Right atrium auricular region (tissue), 2 donors: ENCODE data around the gene TMEM94. TPM values are rescaled to one million over a fixed set of nuclear protein-coding genes. Genes with fewer than 3 reads are reported as not detected.

Experiments used
- DNase-seq: peaks from one replicate; pipeline ENCODE4 v3.0.0-alpha.2; 2019; ENCODE audit warnings: low spot score
- H3K27ac ChIP-seq, 2 donors: fragments of 200-600 bp; sonication (generic); 1 replicate in 1 of 2; 2 replicates in 1 of 2; pipeline ENCODE4 v1.5.1; 2016 to 2019
- H3K27me3 ChIP-seq, 2 donors: fragments of 200-600 bp; sonication (generic); one replicate each; pipeline versions ENCODE4 v1.5.1 to v1.6.0; 2017 to 2019
- H3K36me3 ChIP-seq: fragments of 200-600 bp; sonication (generic); one replicate; pipeline ENCODE4 v1.5.1; 2016
- H3K4me1 ChIP-seq, 2 donors: fragments of 200-600 bp; sonication (generic); one replicate each; pipeline versions ENCODE4 v1.5.1 to v1.6.0; 2017 to 2019
- H3K4me3 ChIP-seq, 2 donors: fragments of 200-600 bp; sonication (generic); 1 replicate in 1 of 2; 2 replicates in 1 of 2; pipeline ENCODE4 v1.5.1; 2017 to 2019; ENCODE audit warnings: mild to moderate bottlenecking in 1 of 2, moderate library complexity in 1 of 2
- H3K9me3 ChIP-seq, 2 donors: fragments of 200-600 bp; sonication (generic); one replicate each; pipeline ENCODE4 v1.5.1; 2019
- total RNA-seq, 2 donors: library from RNA; depleted of rRNA; stranded (reverse); fragments of >200 nt; gene quantifications; one replicate each; pipeline ENCODE4 v1.1.0, GENCODE V29; 2016
- TF ChIP-seq, protein P1 (sequence below), 2 donors: fragments of 200-600 bp; sonication (generic); IDR thresholded peaks; one replicate each; pipeline ENCODE4 v1.5.1; 2019; ENCODE audit warnings: antibody characterized with exemption in 2 of 2

TMEM94 gene
- total RNA-seq, result 10 to 100 TPM; 56.3 to 61.6 TPM

DNA sequence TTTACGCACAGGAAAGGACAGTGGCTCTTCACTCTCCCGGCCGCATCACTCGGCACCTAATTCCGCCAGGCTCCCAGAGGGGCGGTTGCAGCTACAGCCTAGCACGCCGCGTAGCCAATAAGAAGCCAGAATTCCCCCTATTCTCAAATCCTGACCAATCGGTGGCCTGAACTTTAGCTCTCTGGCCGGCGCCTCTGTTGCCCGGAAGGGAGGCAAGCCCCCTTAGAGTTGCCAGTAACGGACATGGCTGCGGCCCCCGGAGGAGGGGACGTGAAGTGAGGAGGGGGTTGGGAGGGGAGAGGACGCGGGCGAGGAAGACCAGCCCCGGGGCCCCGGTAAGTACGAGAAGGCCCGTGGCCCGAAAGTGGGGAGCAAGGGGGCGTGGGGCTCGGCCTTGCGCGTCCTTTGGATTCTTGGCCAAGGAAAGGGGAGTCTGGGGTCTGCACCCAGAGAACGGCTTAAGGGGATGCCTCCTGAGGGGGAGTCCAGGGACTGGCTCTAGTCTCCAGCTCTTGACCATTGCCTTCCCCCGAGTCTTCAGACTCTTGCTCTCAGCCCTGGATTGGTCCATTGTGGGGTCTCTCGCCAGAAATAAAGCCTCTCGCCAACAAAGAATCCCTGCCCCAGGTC lies at the start of gene TMEM94:
Gene TMEM94, plus strand, starts transcription at position 219 of the 630 bp plus-strand sequence. CDS start 15,271 bp downstream, outside the sequence.
- peak; percentile 98 for DNase-seq
- Histone ChIP-seq H3K9me3 (no peaks in the 10 kb centered on the region), H3K4me3 (peak within 1 kb of the TSS; percentile 87 to 92), H3K27me3 (no peaks in the 10 kb centered on the region), H3K4me1 (peaks cover 0 to 37% of the 10 kb centered on the region in 2 donors), H3K36me3 (no peaks in the 10 kb centered on the region), H3K27ac (peak within 1 kb of the TSS; percentile 88 to 92)
- TF ChIP-seq, protein P1, sequence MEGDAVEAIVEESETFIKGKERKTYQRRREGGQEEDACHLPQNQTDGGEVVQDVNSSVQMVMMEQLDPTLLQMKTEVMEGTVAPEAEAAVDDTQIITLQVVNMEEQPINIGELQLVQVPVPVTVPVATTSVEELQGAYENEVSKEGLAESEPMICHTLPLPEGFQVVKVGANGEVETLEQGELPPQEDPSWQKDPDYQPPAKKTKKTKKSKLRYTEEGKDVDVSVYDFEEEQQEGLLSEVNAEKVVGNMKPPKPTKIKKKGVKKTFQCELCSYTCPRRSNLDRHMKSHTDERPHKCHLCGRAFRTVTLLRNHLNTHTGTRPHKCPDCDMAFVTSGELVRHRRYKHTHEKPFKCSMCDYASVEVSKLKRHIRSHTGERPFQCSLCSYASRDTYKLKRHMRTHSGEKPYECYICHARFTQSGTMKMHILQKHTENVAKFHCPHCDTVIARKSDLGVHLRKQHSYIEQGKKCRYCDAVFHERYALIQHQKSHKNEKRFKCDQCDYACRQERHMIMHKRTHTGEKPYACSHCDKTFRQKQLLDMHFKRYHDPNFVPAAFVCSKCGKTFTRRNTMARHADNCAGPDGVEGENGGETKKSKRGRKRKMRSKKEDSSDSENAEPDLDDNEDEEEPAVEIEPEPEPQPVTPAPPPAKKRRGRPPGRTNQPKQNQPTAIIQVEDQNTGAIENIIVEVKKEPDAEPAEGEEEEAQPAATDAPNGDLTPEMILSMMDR (IDR thresholded peaks at IDR 0.05), result no peak

DNA sequence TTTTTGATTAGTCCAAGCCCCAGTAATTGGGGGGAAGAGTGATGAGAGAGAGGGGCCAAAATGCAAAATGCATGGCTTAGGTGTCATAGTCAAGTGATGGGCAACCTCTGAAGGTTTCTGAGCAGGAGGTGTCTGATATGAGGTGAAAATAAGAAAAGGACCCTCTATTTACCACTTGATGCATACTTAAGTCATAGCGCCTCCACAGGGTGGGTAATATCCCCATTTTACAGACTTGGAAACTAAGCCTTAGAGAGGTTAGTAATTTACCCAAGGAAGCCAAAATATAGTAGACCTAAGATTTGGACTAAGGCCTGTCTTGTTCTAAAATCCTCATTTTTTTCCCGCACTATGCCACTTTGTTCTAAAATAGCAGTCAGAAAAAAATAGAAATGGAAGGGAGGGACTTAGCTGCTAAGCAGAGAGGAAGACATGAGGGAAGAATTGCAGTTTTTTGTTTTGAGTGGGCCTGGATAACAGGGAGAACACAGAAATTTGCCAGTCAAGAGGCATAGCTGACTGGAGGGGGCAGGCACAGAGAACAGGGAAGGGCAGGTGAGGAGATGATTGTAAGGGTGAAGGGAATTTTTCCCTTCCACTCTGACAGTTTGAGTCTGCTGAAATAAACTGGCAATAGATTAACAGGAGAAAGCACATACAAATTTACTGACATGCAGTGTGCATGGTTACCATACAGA lies 48.6 kb upstream of the TMEM94 start:
- Histone ChIP-seq H3K9me3 (no peaks in the 10 kb centered on the region), H3K36me3 (no peaks in the 10 kb centered on the region), H3K4me3 (no peak overlapping the region), H3K27ac (no peak overlapping the region), H3K4me1 (peaks cover 0 to 19% of the 10 kb centered on the region in 2 donors), H3K27me3 (no peaks in the 10 kb centered on the region)
- TF ChIP-seq, protein P1 (IDR thresholded peaks at IDR 0.05), result no peak
- no peak for DNase-seq

DNA sequence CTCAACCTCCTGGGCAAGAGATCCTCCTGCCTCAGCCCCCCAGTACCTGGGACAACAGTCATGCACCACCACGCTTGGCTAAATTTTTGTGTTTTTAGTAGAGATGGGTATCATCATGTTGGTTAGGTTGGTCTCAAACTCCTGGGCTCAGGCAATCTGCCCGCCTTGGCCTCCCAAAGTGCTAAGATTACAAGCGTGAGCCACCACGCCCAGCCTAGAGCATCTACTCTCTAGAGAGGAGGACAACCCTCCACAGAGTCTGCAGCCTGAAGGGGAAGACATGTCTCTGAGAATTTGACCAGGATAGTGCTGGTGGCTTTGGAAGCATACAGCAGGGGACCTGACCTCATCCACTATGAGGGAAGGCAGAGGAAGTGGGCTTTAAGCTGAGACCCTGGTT lies 46.3 kb upstream of the TMEM94 start:
- Histone ChIP-seq H3K4me1 (peaks cover 0 to 8% of the 10 kb centered on the region in 2 donors), H3K27ac (no peak overlapping the region), H3K36me3 (no peaks in the 10 kb centered on the region), H3K4me3 (no peak overlapping the region), H3K9me3 (no peaks in the 10 kb centered on the region), H3K27me3 (no peaks in the 10 kb centered on the region)
- DNase-seq, result no peak
- TF ChIP-seq, protein P1 (IDR thresholded peaks at IDR 0.05), result no peak

DNA sequence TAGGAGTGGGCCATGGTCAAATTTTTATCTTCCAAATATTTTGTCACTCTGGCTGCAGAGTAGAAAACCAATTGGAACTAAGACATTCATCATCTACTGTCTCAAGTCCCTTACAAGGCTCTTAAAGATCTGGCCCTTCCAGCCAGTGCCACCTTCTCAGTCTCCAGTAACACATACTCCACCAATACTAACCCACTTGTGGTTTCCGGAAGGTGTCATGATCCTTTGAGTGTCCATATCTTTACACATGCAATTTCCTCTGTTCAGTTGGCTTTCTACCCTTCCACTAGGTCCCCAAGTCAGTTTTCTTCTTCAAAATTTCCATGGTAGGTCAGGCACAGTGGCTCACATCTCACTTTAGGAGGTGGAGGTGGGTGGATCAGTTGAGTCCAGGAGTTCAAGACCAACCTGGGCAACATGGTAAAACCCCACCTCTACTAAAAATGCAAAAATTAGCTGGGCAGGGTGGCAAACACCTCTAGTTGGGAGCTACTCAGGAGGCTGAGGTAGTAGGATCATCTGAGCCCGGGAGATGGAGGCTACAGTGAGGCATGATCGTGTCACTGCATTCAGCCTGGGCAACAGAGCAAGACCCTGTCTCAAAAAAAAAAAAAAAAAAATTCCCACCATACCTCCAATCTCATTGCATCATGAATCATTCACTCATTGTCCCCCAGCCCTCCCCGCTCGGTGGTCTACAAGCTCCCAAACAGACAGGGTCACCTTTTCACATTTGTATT lies 44.9 kb upstream of the TMEM94 start:
- Histone ChIP-seq H3K9me3 (no peaks in the 10 kb centered on the region), H3K27me3 (no peaks in the 10 kb centered on the region)

DNA sequence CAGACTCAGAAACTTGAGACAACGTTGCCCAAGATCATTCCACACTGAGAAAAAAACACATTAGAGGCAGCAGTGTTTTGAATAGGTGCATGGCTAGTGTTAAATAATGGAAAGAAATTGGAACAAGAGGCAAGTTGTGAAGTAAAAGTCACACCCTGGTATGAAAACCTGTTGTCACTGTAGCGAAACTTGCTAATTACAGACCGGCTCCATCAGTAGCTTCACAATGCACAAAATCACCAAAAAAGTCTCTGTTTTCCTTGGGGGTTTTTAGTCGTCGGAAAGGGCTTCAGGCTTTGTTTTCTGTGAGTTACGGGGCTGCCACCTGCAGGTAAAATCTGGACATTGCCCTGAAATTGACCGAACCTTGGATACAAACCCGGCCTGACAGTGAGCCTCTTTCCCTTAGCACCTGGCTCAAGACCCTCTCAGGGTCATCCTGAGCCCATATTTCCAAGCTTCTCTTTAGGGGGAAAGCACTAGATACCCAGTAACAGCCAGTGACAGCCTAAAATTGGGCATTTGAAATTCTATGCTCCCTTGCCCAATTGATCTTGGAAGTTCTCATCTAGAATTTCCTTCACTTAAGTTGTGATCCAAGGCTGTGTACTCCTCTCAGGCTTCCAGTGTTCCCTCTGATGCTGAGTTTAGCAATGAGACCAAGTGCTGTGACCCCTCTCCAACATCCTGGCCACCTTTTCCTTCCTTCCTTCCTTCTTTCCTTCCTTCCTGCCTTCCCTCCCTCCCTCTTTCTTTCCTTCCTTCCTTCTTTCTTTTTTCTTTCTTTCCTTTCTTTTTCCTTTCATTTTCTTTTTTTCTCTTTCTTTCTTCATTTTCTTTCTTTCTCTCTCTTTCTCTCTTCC lies 43.7 kb upstream of the TMEM94 start:
- Histone ChIP-seq H3K4me3 (no peak overlapping the region), H3K4me1 (peaks cover 0 to 8% of the 10 kb centered on the region in 2 donors), H3K9me3 (no peaks in the 10 kb centered on the region), H3K36me3 (no peaks in the 10 kb centered on the region), H3K27ac (no peak overlapping the region), H3K27me3 (no peaks in the 10 kb centered on the region)
- DNase-seq, result peak; percentile 70
- TF ChIP-seq, protein P1 (IDR thresholded peaks at IDR 0.05), result peak; percentile 59 to 88

More for the DNA sequence above, 44.9 kb upstream of the TMEM94 start:
- DNase-seq, result no peak
- TF ChIP-seq, protein P1 (IDR thresholded peaks at IDR 0.05), result no peak
- no peak overlapping the region for H3K4me3 ChIP-seq
- H3K4me1 ChIP-seq, result peaks cover 0 to 3% of the 10 kb centered on the region in 2 donors
- no peaks in the 10 kb centered on the region for H3K36me3 ChIP-seq
- H3K27ac ChIP-seq, result no peak overlapping the region
